Stimulated activated naive CD8-positive, alpha-beta T cell treated with anti-CD3 and anti-CD28 coated beads, Interleukin-15, amount 100 ng/mL, for 72 hours (primary cell): ENCODE measurements around the gene SLC19A1.

ENCODE experiments used
- ATAC-seq: fragments of 150-1000 bp; cut with Tn5 transposase; 2 replicates; pipeline ENCODE4 v1.10.0; 2021; ENCODE audit warnings: mild to moderate bottlenecking, moderate library complexity
- DNase-seq, 2 donors: peaks; one replicate each; pipeline ENCODE4 v3.0.0; 2021 to 2022
- H3K27ac Mint-ChIP-seq, 2 donors: one replicate each; pipeline ENCODE4 v1.8.0; 2022; ENCODE audit warnings: mild to moderate bottlenecking in 2 of 2, mixed read lengths in 2 of 2, moderate library complexity in 2 of 2
- H3K27me3 Mint-ChIP-seq: one replicate; pipeline ENCODE4 v1.8.0; 2022; ENCODE audit warnings: mixed read lengths
- H3K4me1 Mint-ChIP-seq: one replicate; pipeline ENCODE4 v1.8.0; 2022; ENCODE audit warnings: mild to moderate bottlenecking, mixed read lengths
- H3K4me3 Mint-ChIP-seq, 2 donors: one replicate each; pipeline ENCODE4 v1.8.0; 2022; ENCODE audit warnings: mild to moderate bottlenecking in 2 of 2, mixed read lengths in 2 of 2, moderate library complexity in 1 of 2
- H3K9me3 Mint-ChIP-seq, 2 donors: one replicate each; pipeline ENCODE4 v1.8.0; 2022; ENCODE audit warnings: mixed read lengths in 2 of 2

Gene SLC19A1

GRCh38 chr21:45580181-45580575 is 37.9 kb upstream of the SLC19A1 start:
- no peak for ATAC-seq
- Mint-ChIP-seq H3K9me3 (peaks cover 0 to 4% of the 10 kb centered on the region in 2 donors), H3K27ac (no peak overlapping the region), H3K4me1 (no peaks in the 10 kb centered on the region), H3K4me3 (no peak overlapping the region), H3K27me3 (no peaks in the 10 kb centered on the region)
- DNase-seq = no peak

GRCh38 chr21:45579383-45580180 is 37.3 kb upstream of the SLC19A1 start:
- Mint-ChIP-seq H3K27me3 (no peaks in the 10 kb centered on the region), H3K4me1 (no peaks in the 10 kb centered on the region), H3K27ac (no peak overlapping the region), H3K9me3 (peaks cover 0 to 4% of the 10 kb centered on the region in 2 donors), H3K4me3 (no peak overlapping the region)
- DNase-seq = no peak
- peak; percentile 55 for ATAC-seq

- Mint-ChIP-seq H3K4me3 (no peak overlapping the region), H3K9me3 (peaks cover 0 to 4% of the 10 kb centered on the region in 2 donors), H3K27me3 (no peaks in the 10 kb centered on the region), H3K4me1 (peaks cover 2% of the 10 kb centered on the region), H3K27ac (no peak overlapping the region)
- no peak for DNase-seq
- ATAC-seq = peak; percentile 68
These were observed 36.7 kb upstream of the SLC19A1 start for GRCh38 chr21:45578811-45579381.

GRCh38 chr21:45578176-45578801 is 36.0 kb upstream of the SLC19A1 start:
- no peak for DNase-seq
- no peak overlapping the region for H3K4me3 Mint-ChIP-seq
- H3K27ac Mint-ChIP-seq = no peak overlapping the region
- no peaks in the 10 kb centered on the region for H3K27me3 Mint-ChIP-seq
- ATAC-seq = no peak
- peaks cover 0 to 4% of the 10 kb centered on the region in 2 donors for H3K9me3 Mint-ChIP-seq
- peaks cover 6% of the 10 kb centered on the region for H3K4me1 Mint-ChIP-seq

- ATAC-seq = no peak
- no peak overlapping the region for H3K27ac Mint-ChIP-seq
- peaks cover 6% of the 10 kb centered on the region for H3K4me1 Mint-ChIP-seq
- H3K4me3 Mint-ChIP-seq = no peak overlapping the region
- no peaks in the 10 kb centered on the region for H3K9me3 Mint-ChIP-seq
- H3K27me3 Mint-ChIP-seq = no peaks in the 10 kb centered on the region
- DNase-seq = no peak
These were observed 35.5 kb upstream of the SLC19A1 start for GRCh38 chr21:45577801-45578175.

- Mint-ChIP-seq H3K4me3 (no peak overlapping the region), H3K27ac (no peak overlapping the region), H3K9me3 (no peaks in the 10 kb centered on the region), H3K4me1 (peaks cover 6% of the 10 kb centered on the region), H3K27me3 (no peaks in the 10 kb centered on the region)
- ATAC-seq (no peak), DNase-seq (no peak)
These were observed 34.8 kb upstream of the SLC19A1 start for GRCh38 chr21:45576838-45577737.

GRCh38 chr21:45575993-45576837 is 34.0 kb upstream of the SLC19A1 start:
- DNase-seq = no peak
- no peaks in the 10 kb centered on the region for H3K27me3 Mint-ChIP-seq
- no peak for ATAC-seq
- H3K27ac Mint-ChIP-seq = peak overlapping the region in 1 of 2 donors; percentile 40
- H3K4me3 Mint-ChIP-seq = no peak overlapping the region
- H3K9me3 Mint-ChIP-seq = no peaks in the 10 kb centered on the region
- H3K4me1 Mint-ChIP-seq = peaks cover 6% of the 10 kb centered on the region

- ATAC-seq (no peak), DNase-seq (no peak)
- no peaks in the 10 kb centered on the region for H3K9me3 Mint-ChIP-seq
- no peaks in the 10 kb centered on the region for H3K27me3 Mint-ChIP-seq
- peaks cover 6% of the 10 kb centered on the region for H3K4me1 Mint-ChIP-seq
- H3K27ac Mint-ChIP-seq = no peak overlapping the region
- no peak overlapping the region for H3K4me3 Mint-ChIP-seq
These were observed 33.2 kb upstream of the SLC19A1 start for GRCh38 chr21:45575304-45575992.

GRCh38 chr21:45574691-45575090 is 32.5 kb upstream of the SLC19A1 start:
- DNase-seq = no peak
- H3K4me1 Mint-ChIP-seq = peaks cover 6% of the 10 kb centered on the region
- no peaks in the 10 kb centered on the region for H3K27me3 Mint-ChIP-seq
- no peak overlapping the region for H3K4me3 Mint-ChIP-seq
- H3K27ac Mint-ChIP-seq = no peak overlapping the region
- no peak for ATAC-seq
- no peaks in the 10 kb centered on the region for H3K9me3 Mint-ChIP-seq

- no peaks in the 10 kb centered on the region for H3K27me3 Mint-ChIP-seq
- no peak overlapping the region for H3K4me3 Mint-ChIP-seq
- DNase-seq (no peak), ATAC-seq (no peak)
- peaks cover 6% of the 10 kb centered on the region for H3K4me1 Mint-ChIP-seq
- no peak overlapping the region for H3K27ac Mint-ChIP-seq
- H3K9me3 Mint-ChIP-seq = no peaks in the 10 kb centered on the region
These were observed 31.9 kb upstream of the SLC19A1 start for GRCh38 chr21:45574081-45574501.

- peak overlapping the region in 1 of 2 donors; percentile 61 for H3K27ac Mint-ChIP-seq
- ATAC-seq = no peak
- no peaks in the 10 kb centered on the region for H3K9me3 Mint-ChIP-seq
- DNase-seq = no peak
- no peaks in the 10 kb centered on the region for H3K27me3 Mint-ChIP-seq
- H3K4me1 Mint-ChIP-seq = peaks cover 6% of the 10 kb centered on the region
- peak overlapping the region in 1 of 2 donors; percentile 29 for H3K4me3 Mint-ChIP-seq
These were observed 31.3 kb upstream of the SLC19A1 start for GRCh38 chr21:45573452-45574035.

- Mint-ChIP-seq H3K9me3 (no peaks in the 10 kb centered on the region), H3K27ac (peak overlapping the region in 1 of 2 donors; percentile 42), H3K4me3 (no peak overlapping the region), H3K4me1 (peaks cover 6% of the 10 kb centered on the region), H3K27me3 (no peaks in the 10 kb centered on the region)
- ATAC-seq = no peak
- no peak for DNase-seq
These were observed 30.7 kb upstream of the SLC19A1 start for GRCh38 chr21:45572783-45573451.

GRCh38 chr21:45572231-45572630 is 30.0 kb upstream of the SLC19A1 start:
- ATAC-seq (no peak), DNase-seq (no peak)
- no peak overlapping the region for H3K27ac Mint-ChIP-seq
- H3K4me3 Mint-ChIP-seq = no peak overlapping the region
- H3K4me1 Mint-ChIP-seq = peaks cover 6% of the 10 kb centered on the region
- no peaks in the 10 kb centered on the region for H3K9me3 Mint-ChIP-seq
- no peaks in the 10 kb centered on the region for H3K27me3 Mint-ChIP-seq
